Peyer's patch (tissue), 4 donors: ENCODE measurements around the gene CDKAL1.

ENCODE experiments used
- POLR2A ChIP-seq, 2 donors: fragments of 450-650 bp; IDR thresholded peaks; one replicate each; pipeline ENCODE4 v1.5.1; 2017; ENCODE audit warnings: antibody characterized with exemption in 2 of 2, mild to moderate bottlenecking in 2 of 2, moderate library complexity in 2 of 2
- TF ChIP-seq, protein P1 (sequence below), 6 experiments: fragments of 450-650 bp in 4 of 6; fragments of 200-600 bp in 2 of 6; sonication (generic) in 1 of 6; IDR thresholded peaks; one replicate each; pipeline ENCODE4 v1.5.1; 2017 to 2019; ENCODE audit warnings: antibody characterized with exemption in 6 of 6, mild to moderate bottlenecking in 3 of 6, moderate library complexity in 1 of 6

DNA sequence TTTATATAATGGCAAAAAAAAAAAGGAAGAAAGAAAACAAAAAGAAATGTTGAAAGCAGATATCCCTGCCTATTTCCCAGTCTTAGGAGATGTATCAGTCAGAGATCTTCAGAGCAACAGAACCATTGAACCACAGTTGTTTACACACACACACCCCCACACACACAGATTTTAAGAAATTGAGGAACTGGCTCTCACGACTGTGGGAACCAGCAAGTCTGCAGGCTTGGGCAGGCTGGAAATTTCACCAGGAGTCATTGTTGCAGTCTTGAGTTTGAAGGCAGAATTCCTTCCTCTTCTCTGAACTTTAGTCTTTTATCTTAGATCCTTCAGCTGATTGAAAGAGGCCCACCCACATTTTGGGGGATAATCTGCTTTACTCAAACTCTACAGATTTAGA is 380.9 kb downstream of the CDKAL1 start:
- no peak for TF ChIP-seq POLR2A (IDR thresholded peaks at IDR 0.05)
- TF ChIP-seq, protein P1, sequence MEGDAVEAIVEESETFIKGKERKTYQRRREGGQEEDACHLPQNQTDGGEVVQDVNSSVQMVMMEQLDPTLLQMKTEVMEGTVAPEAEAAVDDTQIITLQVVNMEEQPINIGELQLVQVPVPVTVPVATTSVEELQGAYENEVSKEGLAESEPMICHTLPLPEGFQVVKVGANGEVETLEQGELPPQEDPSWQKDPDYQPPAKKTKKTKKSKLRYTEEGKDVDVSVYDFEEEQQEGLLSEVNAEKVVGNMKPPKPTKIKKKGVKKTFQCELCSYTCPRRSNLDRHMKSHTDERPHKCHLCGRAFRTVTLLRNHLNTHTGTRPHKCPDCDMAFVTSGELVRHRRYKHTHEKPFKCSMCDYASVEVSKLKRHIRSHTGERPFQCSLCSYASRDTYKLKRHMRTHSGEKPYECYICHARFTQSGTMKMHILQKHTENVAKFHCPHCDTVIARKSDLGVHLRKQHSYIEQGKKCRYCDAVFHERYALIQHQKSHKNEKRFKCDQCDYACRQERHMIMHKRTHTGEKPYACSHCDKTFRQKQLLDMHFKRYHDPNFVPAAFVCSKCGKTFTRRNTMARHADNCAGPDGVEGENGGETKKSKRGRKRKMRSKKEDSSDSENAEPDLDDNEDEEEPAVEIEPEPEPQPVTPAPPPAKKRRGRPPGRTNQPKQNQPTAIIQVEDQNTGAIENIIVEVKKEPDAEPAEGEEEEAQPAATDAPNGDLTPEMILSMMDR (IDR thresholded peaks at IDR 0.05) = no peak
